NB4 (cell line): ENCODE results near the gene FANCE.

Source experiments
- DNase-seq: peaks from one replicate; pipeline ENCODE4 v3.0.0; 2010; ENCODE audit warnings: low read depth
- H3K4me3 ChIP-seq: one replicate; pipeline ENCODE4 v1.5.1; 2011; ENCODE audit warnings: mild to moderate bottlenecking, low read depth, low read length, moderate library complexity
- CTCF ChIP-seq: IDR thresholded peaks from one replicate; pipeline ENCODE4 v1.5.1; 2012; ENCODE audit warnings: low read depth, low read length
- MAX ChIP-seq: IDR thresholded peaks from 2 replicates; pipeline ENCODE4 v1.6.1; 2011; ENCODE audit warnings: low read depth, low read length
- MYC ChIP-seq: IDR thresholded peaks from 2 replicates; pipeline ENCODE4 v1.6.1; 2011; ENCODE audit warnings: low read depth, low read length
- POLR2A ChIP-seq: IDR thresholded peaks from 2 replicates; pipeline ENCODE4 v1.6.1; 2011; ENCODE audit warnings: mild to moderate bottlenecking; ENCODE audit not compliant: insufficient read length; ENCODE audit errors: extremely low read depth

FANCE gene

DNA sequence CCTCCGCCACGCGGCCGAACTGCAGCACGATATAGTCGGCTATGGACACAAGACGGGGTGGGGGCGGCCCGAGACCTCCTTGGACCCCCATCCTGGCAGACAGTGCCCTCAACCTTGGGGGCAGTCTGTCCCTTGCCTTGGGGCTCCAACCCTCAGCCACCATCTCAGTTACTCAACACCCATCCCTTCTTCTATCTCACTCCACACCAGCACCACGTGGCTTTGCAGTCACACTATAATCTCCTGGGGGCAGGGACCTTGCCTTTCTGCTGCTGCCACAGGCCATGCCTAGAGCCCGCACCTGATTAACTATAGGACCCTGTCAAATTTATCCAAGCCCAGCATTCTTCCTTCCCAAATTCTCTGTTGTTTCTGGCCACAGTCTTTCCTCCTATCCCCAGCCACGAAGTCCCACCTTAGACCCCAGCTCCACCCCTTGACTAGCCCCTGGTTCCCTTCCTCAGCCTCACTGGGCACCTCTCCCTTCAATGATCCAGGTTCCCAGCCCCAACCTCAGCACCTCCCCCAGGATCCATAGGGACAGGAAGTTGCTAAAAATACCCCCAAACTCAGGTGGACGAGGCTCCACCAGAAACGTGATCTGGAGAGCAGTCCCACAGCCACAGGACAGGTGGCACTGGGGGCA, 46.4 kb downstream of the FANCE start:
- H3K4me3 ChIP-seq: no peak overlapping the region
- DNase-seq: peak; percentile 71
- peak; percentile 93 for TF ChIP-seq MYC
- peak; percentile 96 for TF ChIP-seq MAX
- TF ChIP-seq CTCF: no peak

GRCh38 chr6:35499372-35499771, 47.2 kb downstream of the FANCE start:
- H3K4me3 ChIP-seq: no peak overlapping the region
- no peak for DNase-seq
- no peak for TF ChIP-seq MAX
- TF ChIP-seq CTCF: no peak
- TF ChIP-seq MYC: no peak
- TF ChIP-seq POLR2A: no peak

GRCh38 chr6:35500782-35501181, 48.6 kb downstream of the FANCE start:
- TF ChIP-seq MAX (no peak), CTCF (no peak), MYC (no peak), POLR2A (no peak)
- DNase-seq: peak; percentile 21
- H3K4me3 ChIP-seq: no peak overlapping the region

GRCh38 chr6:35501784-35502183, 49.6 kb downstream of the FANCE start:
- TF ChIP-seq MYC: no peak
- no peak for TF ChIP-seq POLR2A
- TF ChIP-seq CTCF: no peak
- TF ChIP-seq MAX: no peak
- DNase-seq: no peak
- H3K4me3 ChIP-seq: no peak overlapping the region

GRCh38 chr6:35503534-35503933, 51.4 kb downstream of the FANCE start:
- DNase-seq: no peak
- no peak overlapping the region for H3K4me3 ChIP-seq
- TF ChIP-seq MAX: no peak
- TF ChIP-seq CTCF: no peak
- TF ChIP-seq POLR2A: no peak
- TF ChIP-seq MYC: no peak

- TF ChIP-seq MYC: no peak
- H3K4me3 ChIP-seq: no peak overlapping the region
- DNase-seq: no peak
Observed at GRCh38 chr6:35505999-35506412, 53.9 kb downstream of the FANCE start.
